NCI-H748 treated with DMSO at 0.1 percent for 48 hours (cell line): Measurements from ENCODE around the gene ATP6V1G3.
"Not testable (repeated sequence)": the region's sequence is repeated elsewhere in the genome, so short reads cannot be mapped to it uniquely, and the experiment has no call there.

Source experiments
- DNase-seq: peaks from one replicate; lab custom pipeline; 2025; lab: John Stamatoyannopoulos, UW

The ATP6V1G3 gene

GRCh38 chr1:198542632-198543031, 2.2 kb upstream of the ATP6V1G3 start:
- no peak for DNase-seq

GRCh38 chr1:198541737-198542136, 1.3 kb upstream of the ATP6V1G3 start:
- no peak for DNase-seq

- DNase-seq, result no peak
These were observed 1.7 kb downstream of the ATP6V1G3 start for GRCh38 chr1:198538579-198539364.

DNA sequence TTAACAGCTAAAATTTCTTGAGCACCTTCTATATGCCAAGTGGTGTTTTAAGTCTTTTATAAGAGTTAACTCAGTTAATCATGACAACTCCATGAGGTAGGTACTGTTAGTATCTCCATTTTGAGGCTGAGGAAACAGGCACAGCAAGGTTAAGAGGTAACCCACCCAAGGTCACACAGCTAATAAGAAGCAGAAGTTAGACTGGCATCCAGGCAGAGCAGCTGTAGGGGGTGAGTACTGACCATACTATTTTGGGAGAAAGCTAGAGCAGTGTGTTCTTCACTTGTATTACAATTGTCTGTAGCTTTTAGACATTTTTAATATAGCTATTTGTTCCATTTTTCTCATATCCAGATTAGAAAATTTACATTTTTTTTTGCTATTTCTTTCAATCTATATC, 4.8 kb downstream of the ATP6V1G3 start:
- DNase-seq, result no peak

DNA sequence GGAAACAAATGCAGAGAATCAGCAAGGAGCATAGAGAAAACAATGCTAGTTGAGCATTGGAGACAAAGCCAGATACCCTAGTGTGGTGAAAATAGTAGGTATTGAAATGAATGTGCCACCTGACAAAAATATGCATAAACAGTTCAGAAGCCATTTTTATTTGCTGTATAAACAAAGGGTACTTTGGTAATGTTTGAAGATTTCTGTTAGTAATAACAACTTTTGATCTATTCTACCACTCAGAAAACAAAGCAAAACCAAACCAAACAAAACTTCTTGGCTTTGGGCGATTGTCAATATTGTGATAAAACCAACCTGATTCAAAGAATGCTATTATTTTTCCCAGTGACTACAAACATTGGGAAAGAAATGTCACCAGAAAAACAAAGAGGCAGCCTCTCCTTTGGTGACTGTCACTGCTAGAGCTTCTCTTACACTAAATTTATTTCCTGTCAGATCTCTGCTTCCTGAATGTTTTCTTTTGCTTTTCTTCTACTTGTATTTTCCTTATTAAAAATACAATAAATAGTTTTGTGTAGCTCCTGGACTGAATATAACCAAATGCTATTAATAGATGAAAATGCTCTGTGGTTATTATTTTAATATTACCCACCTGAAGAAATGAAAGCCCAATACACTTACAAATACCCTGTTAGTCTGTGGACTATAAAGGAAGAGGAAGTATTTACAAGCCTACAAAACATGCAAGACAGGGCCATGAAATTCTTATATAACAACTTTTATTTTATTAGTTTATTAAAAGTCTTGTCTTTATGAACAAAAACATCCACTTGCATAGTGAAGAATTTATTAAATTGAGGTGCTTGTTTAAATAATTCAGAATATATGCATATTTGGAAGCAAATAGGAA, 5.7 kb downstream of the ATP6V1G3 start:
- DNase-seq, result no peak

GRCh38 chr1:198531891-198532290, 8.6 kb downstream of the ATP6V1G3 start:
- DNase-seq, result no peak

GRCh38 chr1:198530953-198531352, 9.5 kb downstream of the ATP6V1G3 start:
- no peak for DNase-seq

- DNase-seq, result no peak
These were observed 11.1 kb downstream of the ATP6V1G3 start for GRCh38 chr1:198529414-198529813.

DNA sequence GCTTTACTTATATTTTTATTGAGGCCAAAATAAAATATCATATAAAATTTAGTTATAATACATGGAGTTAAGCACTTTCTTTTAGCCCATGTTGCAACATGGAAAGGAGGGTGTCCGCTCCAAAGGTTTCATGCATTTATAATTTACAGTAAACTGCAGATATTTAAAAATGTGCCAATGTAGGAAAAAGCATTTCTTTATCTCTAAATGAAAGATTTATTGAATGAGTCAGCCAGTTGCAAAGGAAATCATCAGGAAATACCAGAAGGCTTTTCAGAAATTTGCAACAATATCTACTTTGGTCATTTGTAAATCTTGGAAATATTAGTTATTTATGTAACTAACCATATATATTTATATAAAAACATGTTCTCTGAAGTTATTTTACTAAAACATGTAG, 12.1 kb downstream of the ATP6V1G3 start:
- no peak for DNase-seq

DNA sequence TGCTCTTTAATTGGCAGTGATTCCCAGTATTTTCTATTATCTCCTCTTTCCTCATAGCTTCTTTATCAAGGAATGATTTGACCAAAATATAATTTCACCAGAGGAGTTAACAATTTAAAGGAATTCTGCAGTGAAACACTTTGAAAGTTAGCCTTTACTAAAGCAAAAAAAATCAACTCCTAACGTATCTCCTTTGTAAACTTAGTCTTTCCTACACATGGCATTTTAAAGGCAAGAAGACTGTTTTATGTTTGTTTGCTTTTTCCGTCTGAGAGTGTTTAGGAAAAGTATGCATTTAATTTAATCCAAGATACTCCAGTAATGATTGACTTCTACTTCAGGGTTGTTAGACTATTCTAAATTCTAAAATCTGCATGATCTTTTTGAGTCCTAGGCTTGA, 15.9 kb downstream of the ATP6V1G3 start:
- no peak for DNase-seq

DNA sequence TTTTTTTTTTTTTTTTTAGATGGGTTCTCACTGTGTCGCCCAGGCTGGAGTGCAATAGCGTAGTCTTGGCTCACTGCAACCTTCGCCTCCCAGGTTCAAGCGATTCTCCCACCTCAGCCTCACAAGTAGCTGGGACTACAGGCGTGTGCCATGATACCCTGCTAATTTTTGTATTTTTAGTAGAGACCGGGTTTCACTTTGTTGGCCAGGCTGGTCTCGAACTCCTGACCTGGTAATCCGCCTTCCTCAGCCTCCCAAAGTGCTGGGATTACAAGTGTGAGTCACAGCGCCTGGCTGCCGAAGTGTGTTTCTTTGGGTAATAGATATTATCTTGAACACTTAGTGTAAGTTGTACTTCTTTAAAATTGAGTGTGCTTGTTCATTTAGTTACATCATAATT, 16.4 kb downstream of the ATP6V1G3 start:
- not testable (repeated sequence) for DNase-seq

DNA sequence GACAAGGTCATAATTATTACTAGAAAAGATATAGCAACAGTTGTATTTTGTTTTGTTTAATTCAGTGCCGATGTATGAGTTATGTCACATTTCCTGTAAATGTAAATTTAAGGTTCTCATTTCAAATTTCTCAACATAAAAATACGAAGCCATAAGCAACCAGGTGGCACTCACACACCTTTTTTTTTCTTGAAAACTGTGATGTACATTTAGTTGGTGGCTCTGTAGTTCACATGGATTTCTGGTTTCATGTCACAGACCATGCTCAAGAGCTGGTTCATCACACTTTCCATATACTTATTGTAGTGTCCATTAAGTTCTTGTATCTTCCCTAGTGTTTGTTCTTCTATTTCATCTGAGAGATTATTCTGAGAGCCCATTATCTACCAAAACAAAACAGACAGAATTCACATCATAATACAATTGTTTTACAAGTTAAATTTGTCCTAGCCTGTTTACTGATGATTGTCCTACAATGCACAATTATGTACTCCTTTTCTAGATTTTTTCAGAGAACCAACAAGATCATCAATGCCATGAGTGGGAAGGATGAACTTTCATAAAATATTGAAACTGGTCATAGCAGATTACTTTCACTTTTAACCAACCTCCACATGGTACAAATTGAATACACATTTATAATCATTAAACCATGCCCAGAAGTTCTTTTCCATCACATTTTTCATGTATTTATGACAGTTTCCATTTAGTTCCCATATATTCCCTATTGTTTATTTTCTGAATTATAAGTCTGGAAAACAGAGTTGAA, 17.1 kb downstream of the ATP6V1G3 start:
- no peak for DNase-seq

GRCh38 chr1:198520524-198521254, 19.8 kb downstream of the ATP6V1G3 start:
- DNase-seq, result no peak

GRCh38 chr1:198519639-198520501, 20.6 kb downstream of the ATP6V1G3 start:
- no peak for DNase-seq

- DNase-seq, result no peak
These were observed 22.8 kb downstream of the ATP6V1G3 start for GRCh38 chr1:198517623-198518199.

DNA sequence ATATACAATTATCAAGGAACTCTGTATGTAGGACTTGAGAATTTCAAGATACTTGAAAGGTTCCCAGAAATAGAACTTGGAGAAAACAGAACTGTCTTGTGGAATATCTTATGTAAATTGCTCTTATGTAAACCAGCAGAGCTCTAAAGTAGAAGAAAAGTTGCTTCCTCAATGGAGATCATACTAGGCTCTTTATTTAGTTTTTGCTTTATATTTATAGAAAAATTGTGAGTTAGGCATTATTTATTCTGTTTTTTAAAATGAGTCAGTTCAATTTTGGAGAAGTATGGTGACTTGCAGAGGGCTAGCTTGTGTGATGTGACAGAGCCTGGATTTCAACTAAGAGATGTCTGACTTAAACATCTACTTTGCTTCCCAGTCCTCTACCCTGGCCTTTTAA, 40.4 kb downstream of the ATP6V1G3 start:
- no peak for DNase-seq

DNA sequence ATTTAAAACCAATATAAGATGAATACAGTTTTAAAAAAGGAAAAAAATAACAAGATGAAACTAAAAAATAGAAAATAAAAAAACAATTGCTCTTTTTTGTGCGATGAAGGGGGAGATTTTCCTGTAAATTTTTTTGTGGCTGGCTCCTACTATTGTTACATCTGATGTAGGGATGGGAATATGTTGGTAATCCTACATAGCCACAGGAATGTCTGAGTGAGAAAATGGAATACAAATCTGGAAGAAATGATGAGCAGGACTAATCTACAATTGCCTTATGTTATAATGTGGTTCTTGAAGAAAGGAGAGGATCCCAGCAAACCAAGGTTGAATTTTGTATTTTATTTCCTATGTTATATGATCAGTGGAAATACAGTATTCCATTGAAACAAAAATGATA, 40.9 kb downstream of the ATP6V1G3 start:
- DNase-seq, result no peak

- no peak for DNase-seq
These were observed 41.6 kb downstream of the ATP6V1G3 start for GRCh38 chr1:198498881-198499280.

DNA sequence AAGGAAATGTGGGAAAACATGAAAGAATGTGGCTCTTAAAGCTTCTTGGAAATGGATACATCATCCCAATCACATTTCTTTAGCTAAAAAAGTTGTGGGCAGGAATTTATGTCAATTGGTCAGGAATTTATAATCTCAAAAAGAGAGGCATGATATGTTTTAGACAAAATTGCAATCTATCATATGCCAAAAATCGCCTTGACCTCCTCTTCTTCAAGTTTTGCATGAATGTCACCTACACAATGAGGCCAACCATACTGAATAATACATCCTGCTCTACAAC, 42.4 kb downstream of the ATP6V1G3 start:
- no peak for DNase-seq

- no peak for DNase-seq
These were observed 43.0 kb downstream of the ATP6V1G3 start for GRCh38 chr1:198497326-198498102.
